ENCODE results near the gene CREM.
A peak's percentile ranks its signal among the peaks of the same experiment; 100 is the strongest.

The CREM gene

GRCh38 chr10:35191523-35191922, 64.9 kb downstream of the CREM start:
- Histone ChIP-seq H3K4me3 (no peak overlapping the region), H3K9me3 (no peaks in the 10 kb centered on the region), H3K27me3 (ENCODE audit: low read depth) (no peaks in the 10 kb centered on the region), H3K36me3 (replicated peaks) (no peaks in the 10 kb centered on the region), H3K4me1 (peaks cover 9% of the 10 kb centered on the region)
- in situ Hi-C loops (cut with MboI; ENCODE audit: low sequenced_read_pairs), result no loop called here
- DNase-seq (ENCODE audit: low spot score in 2 of 2), result no peak

GRCh38 chr10:35192645-35193249, 66.1 kb downstream of the CREM start:
- Histone ChIP-seq H3K4me1 (peaks cover 9% of the 10 kb centered on the region), H3K4me3 (no peak overlapping the region), H3K36me3 (replicated peaks) (no peaks in the 10 kb centered on the region), H3K27me3 (ENCODE audit: low read depth) (no peaks in the 10 kb centered on the region), H3K9me3 (no peaks in the 10 kb centered on the region)
- in situ Hi-C loops (cut with MboI; ENCODE audit: low sequenced_read_pairs), result no loop called here
- DNase-seq (ENCODE audit: low spot score in 2 of 2), result no peak

- peaks cover 9% of the 10 kb centered on the region for H3K4me1 ChIP-seq
- in situ Hi-C loops (cut with MboI; ENCODE audit: low sequenced_read_pairs), result no loop called here
- no peaks in the 10 kb centered on the region for H3K36me3 ChIP-seq (replicated peaks)
- H3K4me3 ChIP-seq, result no peak overlapping the region
- H3K27me3 ChIP-seq (ENCODE audit: low read depth), result no peaks in the 10 kb centered on the region
- no peaks in the 10 kb centered on the region for H3K9me3 ChIP-seq
- no peak for DNase-seq (ENCODE audit: low spot score in 2 of 2)
Measured at GRCh38 chr10:35194471-35194870, 67.8 kb downstream of the CREM start.

- Histone ChIP-seq H3K27me3 (ENCODE audit: low read depth) (no peaks in the 10 kb centered on the region), H3K4me3 (no peak overlapping the region), H3K4me1 (peaks cover 9% of the 10 kb centered on the region), H3K36me3 (replicated peaks) (no peaks in the 10 kb centered on the region), H3K9me3 (no peaks in the 10 kb centered on the region)
- in situ Hi-C loops (cut with MboI; ENCODE audit: low sequenced_read_pairs), result no loop called here
- no peak for DNase-seq (ENCODE audit: low spot score in 2 of 2)
Measured at GRCh38 chr10:35194906-35195305, 68.3 kb downstream of the CREM start.

GRCh38 chr10:35195361-35196306, 69.0 kb downstream of the CREM start:
- DNase-seq (ENCODE audit: low spot score in 2 of 2), result peak; percentile 74 to 91
- in situ Hi-C loops (cut with MboI; ENCODE audit: low sequenced_read_pairs), result no loop called here

GRCh38 chr10:35200487-35200886, 73.8 kb downstream of the CREM start:
- in situ Hi-C loops (cut with MboI; ENCODE audit: low sequenced_read_pairs), result loop anchor here (25.0 kb wide), 1 partner anchor 538 kb away; no protein-coding TSS in a partner anchor
- Histone ChIP-seq H3K4me3 (no peak overlapping the region), H3K27me3 (ENCODE audit: low read depth) (no peaks in the 10 kb centered on the region), H3K4me1 (peaks cover 6% of the 10 kb centered on the region; the same call in 1 of the 2 replicates), H3K9me3 (no peaks in the 10 kb centered on the region), H3K36me3 (replicated peaks) (no peaks in the 10 kb centered on the region)
- DNase-seq (ENCODE audit: low spot score in 2 of 2), result no peak

More at GRCh38 chr10:35195361-35196306, 69.0 kb downstream of the CREM start:
- no peaks in the 10 kb centered on the region for H3K9me3 ChIP-seq
- H3K27me3 ChIP-seq (ENCODE audit: low read depth), result no peaks in the 10 kb centered on the region
- peak overlapping the region; percentile 16 for H3K4me3 ChIP-seq
- peaks cover 9% of the 10 kb centered on the region for H3K4me1 ChIP-seq
- H3K36me3 ChIP-seq (replicated peaks), result no peaks in the 10 kb centered on the region

GRCh38 chr10:35201234-35201633, 74.6 kb downstream of the CREM start:
- DNase-seq (ENCODE audit: low spot score in 2 of 2), result no peak
- H3K4me1 ChIP-seq, result peaks cover 5% of the 10 kb centered on the region; the same call in 1 of the 2 replicates
- H3K9me3 ChIP-seq, result no peaks in the 10 kb centered on the region
- no peaks in the 10 kb centered on the region for H3K36me3 ChIP-seq (replicated peaks)
- no peak overlapping the region for H3K4me3 ChIP-seq
- H3K27me3 ChIP-seq (ENCODE audit: low read depth), result no peaks in the 10 kb centered on the region
- in situ Hi-C loops (cut with MboI; ENCODE audit: low sequenced_read_pairs), result loop anchor here (25.0 kb wide), 1 partner anchor 539 kb away; no protein-coding TSS in a partner anchor

GRCh38 chr10:35202050-35202449, 75.4 kb downstream of the CREM start:
- H3K27me3 ChIP-seq (ENCODE audit: low read depth), result no peaks in the 10 kb centered on the region
- 0 out of 2 replicates have a peak, but pooled peaks cover 3% of the 10 kb centered on the region for H3K4me1 ChIP-seq
- in situ Hi-C loops (cut with MboI; ENCODE audit: low sequenced_read_pairs), result loop anchor here (25.0 kb wide), 1 partner anchor 540 kb away; no protein-coding TSS in a partner anchor
- DNase-seq (ENCODE audit: low spot score in 2 of 2), result no peak
- no peaks in the 10 kb centered on the region for H3K36me3 ChIP-seq (replicated peaks)
- no peak overlapping the region for H3K4me3 ChIP-seq
- no peaks in the 10 kb centered on the region for H3K9me3 ChIP-seq

GRCh38 chr10:35203745-35204144, 77.1 kb downstream of the CREM start:
- Histone ChIP-seq H3K27me3 (ENCODE audit: low read depth) (no peaks in the 10 kb centered on the region), H3K36me3 (replicated peaks) (no peaks in the 10 kb centered on the region), H3K4me1 (0 out of 2 replicates have a peak, but pooled peaks cover 3% of the 10 kb centered on the region), H3K9me3 (no peaks in the 10 kb centered on the region), H3K4me3 (no peak overlapping the region)
- in situ Hi-C loops (cut with MboI; ENCODE audit: low sequenced_read_pairs), result loop anchor here (25.0 kb wide), 1 partner anchor 541 kb away; no protein-coding TSS in a partner anchor
- DNase-seq (ENCODE audit: low spot score in 2 of 2), result no peak

GRCh38 chr10:35204650-35205319, 78.1 kb downstream of the CREM start:
- Histone ChIP-seq H3K9me3 (no peaks in the 10 kb centered on the region), H3K27me3 (ENCODE audit: low read depth) (no peaks in the 10 kb centered on the region), H3K4me1 (0 out of 2 replicates have a peak, but pooled peaks cover 3% of the 10 kb centered on the region), H3K36me3 (replicated peaks) (no peaks in the 10 kb centered on the region; the same call in 1 of the 2 replicates), H3K4me3 (no peak overlapping the region)
- in situ Hi-C loops (cut with MboI; ENCODE audit: low sequenced_read_pairs), result loop anchor here (25.0 kb wide), 1 partner anchor 542 kb away; no protein-coding TSS in a partner anchor
- DNase-seq (ENCODE audit: low spot score in 2 of 2), result no peak

GRCh38 chr10:35206274-35206673, 79.6 kb downstream of the CREM start:
- H3K4me1 ChIP-seq, result peaks cover 11% of the 10 kb centered on the region
- in situ Hi-C loops (cut with MboI; ENCODE audit: low sequenced_read_pairs), result loop anchor here (25.0 kb wide), 1 partner anchor 544 kb away; no protein-coding TSS in a partner anchor
- H3K27me3 ChIP-seq (ENCODE audit: low read depth), result no peaks in the 10 kb centered on the region
- DNase-seq (ENCODE audit: low spot score in 2 of 2), result no peak
- H3K9me3 ChIP-seq, result no peaks in the 10 kb centered on the region
- no peaks in the 10 kb centered on the region; the same call in 1 of the 2 replicates for H3K36me3 ChIP-seq (replicated peaks)
- H3K4me3 ChIP-seq, result no peak overlapping the region

- in situ Hi-C loops (cut with MboI; ENCODE audit: low sequenced_read_pairs), result loop anchor here (25.0 kb wide), 1 partner anchor 546 kb away; no protein-coding TSS in a partner anchor
- DNase-seq (ENCODE audit: low spot score in 2 of 2), result no peak
- no peaks in the 10 kb centered on the region for H3K9me3 ChIP-seq
- no peak overlapping the region for H3K4me3 ChIP-seq
- H3K27me3 ChIP-seq (ENCODE audit: low read depth), result no peaks in the 10 kb centered on the region
- H3K36me3 ChIP-seq (replicated peaks), result no peaks in the 10 kb centered on the region; the same call in 1 of the 2 replicates
- H3K4me1 ChIP-seq, result peaks cover 19% of the 10 kb centered on the region
Measured at GRCh38 chr10:35208536-35208935, 81.9 kb downstream of the CREM start.

GRCh38 chr10:35208949-35209613, 82.4 kb downstream of the CREM start:
- no peak for DNase-seq (ENCODE audit: low spot score in 2 of 2)

More at GRCh38 chr10:35208949-35209613, 82.4 kb downstream of the CREM start:
- Histone ChIP-seq H3K4me1 (peaks cover 19% of the 10 kb centered on the region), H3K4me3 (no peak overlapping the region), H3K36me3 (replicated peaks) (no peaks in the 10 kb centered on the region; the same call in 1 of the 2 replicates), H3K27me3 (ENCODE audit: low read depth) (no peaks in the 10 kb centered on the region), H3K9me3 (no peaks in the 10 kb centered on the region)
- in situ Hi-C loops (cut with MboI; ENCODE audit: low sequenced_read_pairs), result loop anchor here (25.0 kb wide), 1 partner anchor 547 kb away; no protein-coding TSS in a partner anchor

All from HAP-1 (cell line).